Ovary (tissue), 3 donors: ENCODE results near the gene BRINP1.

ENCODE experiments used
- CTCF ChIP-seq, 3 donors: fragments of 450-650 bp in 2 of 3; fragments of 200-600 bp in 1 of 3; IDR thresholded peaks; one replicate each; pipeline versions ENCODE4 v1.5.1 to v1.8.0; 2016 to 2022; ENCODE audit warnings: antibody characterized with exemption in 3 of 3, mild to moderate bottlenecking in 1 of 3
- EP300 ChIP-seq: sonication (generic); formaldehyde crosslinking; IDR thresholded peaks from one replicate; pipeline ENCODE4 v1.6.1; 2017; ENCODE audit warnings: antibody characterized with exemption
- donor health status: DM: no; HTN: no; CAD: no.

GRCh38 chr9:119250730-119251129 is 118.5 kb downstream of the BRINP1 start:
- TF ChIP-seq EP300 (no peak), CTCF (IDR thresholded peaks at IDR 0.05) (no peak)
